Measurements from ENCODE around the gene COL23A1.

- TF ChIP-seq CTCF (conservative IDR thresholded peaks at IDR 0.05; ENCODE audit: low read depth, low read length) (no peak), EZH2 (IDR thresholded peaks at IDR 0.05; ENCODE audit: borderline replicate concordance, low read depth, low read length, poor library complexity, severe bottlenecking) (no peak)
Measured at GRCh38 chr5:178199581-178200434, 390.4 kb downstream of the COL23A1 start.
